Measurements from ENCODE around the gene COL1A2. TPM values are rescaled to one million over a fixed set of nuclear protein-coding genes. Genes with fewer than 3 reads are reported as not detected.

Gene COL1A2
- total RNA-seq, 4 donors from 2014 or later, result 227 to 697 (median 347) TPM

DNA sequence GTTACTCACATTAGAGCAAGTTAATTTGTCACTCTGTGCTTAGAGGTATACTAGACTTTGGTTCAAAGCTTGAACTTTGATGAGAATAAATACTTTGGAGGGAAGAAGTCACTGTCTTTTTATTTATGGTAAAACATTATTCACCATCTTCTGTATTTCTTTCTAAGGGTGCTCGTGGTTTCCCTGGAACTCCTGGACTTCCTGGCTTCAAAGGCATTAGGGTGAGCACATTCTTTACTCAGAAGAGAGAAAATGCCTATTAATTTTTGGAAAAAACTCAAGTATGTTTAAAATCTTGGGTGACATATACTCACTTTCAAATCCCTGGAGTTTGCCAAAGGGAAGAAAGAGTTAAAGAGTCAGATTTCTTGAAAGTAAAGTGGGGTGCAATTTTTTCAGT, 10.8 kb downstream of the COL1A2 start:
- no peaks in the 10 kb centered on the region for H3K9me3 ChIP-seq
- H3K4me1 ChIP-seq, result peaks cover 0 to 63% (median 55%) of the 10 kb centered on the region in 4 donors
- H3K27ac ChIP-seq (replicated peaks in 1 of 4), result peak overlapping the region in 2 of 4 donors; percentile 27 to 55
- intact Hi-C loops (cut with DNase I), result no loop called here
- TF ChIP-seq EP300 (IDR thresholded peaks at IDR 0.05), result no peak
- TF ChIP-seq POLR2AphosphoS5 (IDR thresholded peaks at IDR 0.05), result no peak
- TF ChIP-seq, protein P1, sequence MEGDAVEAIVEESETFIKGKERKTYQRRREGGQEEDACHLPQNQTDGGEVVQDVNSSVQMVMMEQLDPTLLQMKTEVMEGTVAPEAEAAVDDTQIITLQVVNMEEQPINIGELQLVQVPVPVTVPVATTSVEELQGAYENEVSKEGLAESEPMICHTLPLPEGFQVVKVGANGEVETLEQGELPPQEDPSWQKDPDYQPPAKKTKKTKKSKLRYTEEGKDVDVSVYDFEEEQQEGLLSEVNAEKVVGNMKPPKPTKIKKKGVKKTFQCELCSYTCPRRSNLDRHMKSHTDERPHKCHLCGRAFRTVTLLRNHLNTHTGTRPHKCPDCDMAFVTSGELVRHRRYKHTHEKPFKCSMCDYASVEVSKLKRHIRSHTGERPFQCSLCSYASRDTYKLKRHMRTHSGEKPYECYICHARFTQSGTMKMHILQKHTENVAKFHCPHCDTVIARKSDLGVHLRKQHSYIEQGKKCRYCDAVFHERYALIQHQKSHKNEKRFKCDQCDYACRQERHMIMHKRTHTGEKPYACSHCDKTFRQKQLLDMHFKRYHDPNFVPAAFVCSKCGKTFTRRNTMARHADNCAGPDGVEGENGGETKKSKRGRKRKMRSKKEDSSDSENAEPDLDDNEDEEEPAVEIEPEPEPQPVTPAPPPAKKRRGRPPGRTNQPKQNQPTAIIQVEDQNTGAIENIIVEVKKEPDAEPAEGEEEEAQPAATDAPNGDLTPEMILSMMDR (IDR thresholded peaks at IDR 0.05), result no peak
- TF ChIP-seq POLR2A (IDR thresholded peaks at IDR 0.05; ENCODE audit: low read depth), result no peak
- H3K36me3 ChIP-seq, result peaks cover 30 to 99% (median 78%) of the 10 kb centered on the region in 4 donors
- WGBS, result 41% methylated on average over 1 of the region's 1 CpG
- no peak for DNase-seq (ENCODE audit: extremely low spot score)
- no peak overlapping the region for H3K4me3 ChIP-seq
- H3K27me3 ChIP-seq, result no peaks in the 10 kb centered on the region

DNA sequence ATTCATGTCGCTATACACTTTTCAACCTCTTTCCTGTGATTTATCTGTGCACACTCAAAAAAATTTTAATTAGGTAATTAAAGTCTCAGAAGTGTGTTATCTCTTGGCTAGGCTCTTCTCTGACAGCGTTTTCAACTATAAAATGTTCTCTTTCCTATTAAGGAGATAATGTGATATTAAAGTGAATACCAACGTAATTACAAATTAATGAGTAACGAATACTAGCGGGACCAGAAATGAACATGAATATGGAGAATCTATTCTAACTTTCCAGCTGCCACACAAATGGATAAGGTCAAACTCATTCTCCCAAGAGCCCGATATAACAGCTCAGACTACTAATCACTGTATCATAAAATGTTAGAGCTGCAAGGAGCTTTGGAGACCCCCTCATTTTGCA, 12.0 kb downstream of the COL1A2 start:
- Histone ChIP-seq H3K4me1 (peaks cover 0 to 63% (median 58%) of the 10 kb centered on the region in 4 donors), H3K27me3 (no peaks in the 10 kb centered on the region), H3K36me3 (peaks cover 41 to 100% (median 87%) of the 10 kb centered on the region in 4 donors), H3K4me3 (no peak overlapping the region), H3K27ac (replicated peaks in 1 of 4) (peak overlapping the region; percentile 9 to 55 (median 24)), H3K9me3 (no peaks in the 10 kb centered on the region)
- no peak for DNase-seq (ENCODE audit: extremely low spot score)
- intact Hi-C loops (cut with DNase I), result no loop called here
- TF ChIP-seq, protein P1 (IDR thresholded peaks at IDR 0.05), result no peak
- no peak for TF ChIP-seq POLR2AphosphoS5 (IDR thresholded peaks at IDR 0.05)
- no peak for TF ChIP-seq POLR2A (IDR thresholded peaks at IDR 0.05; ENCODE audit: low read depth)
- no peak for TF ChIP-seq EP300 (IDR thresholded peaks at IDR 0.05)
- 68% methylated on average over 6 of the region's 6 CpGs for WGBS

DNA sequence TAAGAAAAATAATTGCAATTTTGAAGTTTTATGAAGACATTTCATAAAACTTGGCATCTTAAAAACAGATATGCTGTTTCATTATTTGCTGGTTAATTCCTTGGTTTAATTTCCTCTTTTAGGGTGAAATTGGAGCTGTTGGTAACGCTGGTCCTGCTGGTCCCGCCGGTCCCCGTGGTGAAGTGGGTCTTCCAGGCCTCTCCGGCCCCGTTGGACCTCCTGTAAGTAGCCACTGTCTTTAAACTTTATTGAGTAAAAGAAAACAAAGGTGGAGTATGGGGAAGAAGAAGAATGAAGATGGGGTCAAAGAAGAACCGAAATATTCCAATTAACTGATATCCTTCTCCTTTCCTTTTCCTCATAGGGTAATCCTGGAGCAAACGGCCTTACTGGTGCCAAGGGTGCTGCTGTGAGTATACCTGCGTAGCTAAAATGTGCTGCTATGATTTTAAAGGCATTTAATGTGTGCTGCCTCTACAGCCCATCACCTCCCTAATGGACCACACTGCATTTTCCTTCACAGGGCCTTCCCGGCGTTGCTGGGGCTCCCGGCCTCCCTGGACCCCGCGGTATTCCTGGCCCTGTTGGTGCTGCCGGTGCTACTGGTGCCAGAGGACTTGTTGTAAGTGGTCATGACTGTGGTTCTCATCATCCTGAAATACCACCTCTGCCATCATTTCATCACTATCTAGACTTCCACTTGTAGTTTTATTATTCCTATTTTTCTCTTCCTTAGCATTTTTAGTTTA, 14.7 kb downstream of the COL1A2 start:
- Histone ChIP-seq H3K9me3 (no peaks in the 10 kb centered on the region), H3K27ac (replicated peaks in 1 of 4) (peak overlapping the region; percentile 36 to 80 (median 55)), H3K4me1 (peaks cover 10 to 72% (median 66%) of the 10 kb centered on the region in 4 donors), H3K4me3 (no peak overlapping the region), H3K27me3 (no peaks in the 10 kb centered on the region), H3K36me3 (peaks cover 38 to 100% (median 84%) of the 10 kb centered on the region in 4 donors)
- DNase-seq (ENCODE audit: extremely low spot score), result no peak
- 79% methylated on average over 15 of the region's 15 CpGs for WGBS
- TF ChIP-seq, protein P1 (IDR thresholded peaks at IDR 0.05), result no peak
- TF ChIP-seq EP300 (IDR thresholded peaks at IDR 0.05) (no peak), POLR2A (IDR thresholded peaks at IDR 0.05; ENCODE audit: low read depth) (no peak), POLR2AphosphoS5 (IDR thresholded peaks at IDR 0.05) (no peak)
- intact Hi-C loops (cut with DNase I), result no loop called here

DNA sequence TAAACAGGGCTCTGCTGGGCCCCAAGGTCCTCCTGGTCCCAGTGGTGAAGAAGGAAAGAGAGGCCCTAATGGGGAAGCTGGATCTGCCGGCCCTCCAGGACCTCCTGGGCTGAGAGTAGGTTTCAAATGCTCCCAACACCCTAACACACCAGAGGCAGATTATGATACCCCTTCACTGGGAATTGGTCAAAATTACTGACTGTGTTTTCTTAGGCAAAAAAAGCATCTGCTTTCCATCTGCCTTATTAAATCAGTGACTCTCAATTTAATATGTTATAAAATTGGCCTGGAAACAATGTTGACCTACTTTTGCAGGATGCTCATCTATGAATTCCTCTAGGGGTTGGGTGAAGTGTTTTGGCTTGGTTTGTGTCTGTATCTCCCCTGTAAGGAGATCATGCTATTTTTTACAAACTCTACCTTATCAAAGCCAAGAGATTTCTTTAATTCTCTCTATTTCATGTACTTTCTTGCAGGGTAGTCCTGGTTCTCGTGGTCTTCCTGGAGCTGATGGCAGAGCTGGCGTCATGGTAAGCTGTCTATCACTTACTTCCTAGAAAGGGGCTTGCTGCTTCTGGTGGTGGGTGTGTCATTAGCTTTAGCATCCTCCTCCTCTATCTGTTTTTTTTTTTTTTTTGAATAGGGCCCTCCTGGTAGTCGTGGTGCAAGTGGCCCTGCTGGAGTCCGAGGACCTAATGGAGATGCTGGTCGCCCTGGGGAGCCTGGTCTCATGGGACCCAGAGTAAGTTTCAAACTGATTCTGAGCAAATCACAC, 15.9 kb downstream of the COL1A2 start:
- Histone ChIP-seq H3K4me3 (no peak overlapping the region), H3K9me3 (no peaks in the 10 kb centered on the region), H3K36me3 (peaks cover 37 to 100% (median 77%) of the 10 kb centered on the region in 4 donors), H3K27ac (replicated peaks in 1 of 4) (peak overlapping the region; percentile 36 to 80 (median 55)), H3K27me3 (no peaks in the 10 kb centered on the region), H3K4me1 (peaks cover 10 to 82% (median 70%) of the 10 kb centered on the region in 4 donors)
- intact Hi-C loops (cut with DNase I), result no loop called here
- no peak for TF ChIP-seq EP300 (IDR thresholded peaks at IDR 0.05)
- DNase-seq (ENCODE audit: extremely low spot score), result no peak
- 58% methylated on average over 6 of the region's 6 CpGs for WGBS

DNA sequence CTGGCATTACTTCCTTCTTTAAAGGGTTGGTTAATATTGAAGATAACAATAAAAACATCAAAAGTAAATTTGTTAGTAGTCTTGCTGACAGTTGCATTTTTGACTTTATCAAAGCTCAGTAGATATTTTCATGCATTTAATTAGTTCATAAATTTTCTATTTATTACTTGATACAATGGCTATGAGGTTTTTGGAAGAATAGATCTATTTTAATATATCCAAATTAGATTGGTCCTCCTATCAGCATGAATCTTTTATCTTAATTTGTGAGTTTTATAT, 16.4 kb downstream of the COL1A2 start:
- Histone ChIP-seq H3K4me3 (no peak overlapping the region), H3K27ac (replicated peaks in 1 of 4) (peak overlapping the region; percentile 18 to 80 (median 55)), H3K27me3 (no peaks in the 10 kb centered on the region), H3K36me3 (peaks cover 37 to 100% (median 76%) of the 10 kb centered on the region in 4 donors), H3K9me3 (no peaks in the 10 kb centered on the region), H3K4me1 (peaks cover 10 to 87% (median 68%) of the 10 kb centered on the region in 4 donors)
- no peak for TF ChIP-seq POLR2A (IDR thresholded peaks at IDR 0.05; ENCODE audit: low read depth)
- no peak for DNase-seq (ENCODE audit: extremely low spot score)
- intact Hi-C loops (cut with DNase I), result no loop called here

All from esophagus muscularis mucosa (tissue), 4 donors.